AML-193 (cell line): ENCODE results near the gene NLRP1.

Experiments used
- DNase-seq, 2 experiments: peaks; one replicate each; lab custom pipeline; 2025; lab: John Stamatoyannopoulos, UW

NLRP1 gene

DNA sequence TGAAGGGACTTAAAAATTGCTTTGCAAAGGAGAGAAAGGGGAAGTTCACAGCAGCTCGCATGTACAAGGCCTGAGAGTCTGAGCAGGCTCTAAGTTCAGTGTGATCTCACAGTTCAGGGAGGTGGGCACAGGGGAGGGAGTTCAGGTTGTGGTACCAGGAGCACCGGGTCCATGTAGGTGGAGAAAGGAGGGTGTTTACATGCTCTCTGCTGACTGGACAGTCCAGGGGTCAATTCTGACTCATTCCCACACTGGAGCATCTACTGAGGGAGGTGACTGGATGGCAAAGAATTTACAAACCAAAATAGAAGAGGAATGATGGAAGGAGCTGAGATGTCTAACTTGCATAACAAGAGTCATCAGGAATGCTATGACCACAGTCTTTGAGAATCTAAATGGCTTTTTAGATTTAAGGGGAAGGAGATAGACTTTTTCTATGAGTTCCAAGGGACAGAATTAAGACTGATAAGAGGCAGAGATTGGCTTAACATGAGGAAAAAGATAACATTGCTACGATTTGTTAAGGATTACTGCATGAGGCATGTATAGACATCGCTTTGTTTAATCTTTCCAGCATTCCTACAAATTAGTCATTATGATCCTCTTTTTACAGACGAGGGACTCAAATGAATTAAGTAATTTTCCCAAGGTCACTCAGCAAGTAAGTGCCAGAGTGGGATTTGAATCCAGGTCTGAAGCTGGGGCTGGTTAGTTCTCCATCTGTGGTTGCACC is 68.1 kb downstream of the NLRP1 start:
- DNase-seq: no peak

DNA sequence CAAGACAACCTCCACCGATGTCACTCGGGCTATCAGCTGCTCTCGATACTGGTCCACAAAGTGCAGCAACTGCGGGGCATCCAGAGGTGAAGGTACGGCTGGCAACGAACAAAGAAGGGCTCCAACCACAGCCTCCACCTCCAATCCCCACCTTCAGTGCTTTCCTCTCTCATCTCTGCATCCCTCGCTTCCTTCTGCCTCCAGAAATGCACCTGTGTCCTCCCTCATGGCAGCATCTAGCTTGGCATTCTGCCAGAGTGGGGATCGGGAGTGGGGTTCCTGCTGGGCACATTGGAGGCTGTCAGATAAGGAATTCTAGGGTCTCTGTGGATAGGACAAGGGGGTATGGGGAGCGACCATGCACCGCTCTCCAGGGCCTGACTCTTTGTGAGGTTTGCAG is 69.3 kb downstream of the NLRP1 start:
- no peak for DNase-seq

DNA sequence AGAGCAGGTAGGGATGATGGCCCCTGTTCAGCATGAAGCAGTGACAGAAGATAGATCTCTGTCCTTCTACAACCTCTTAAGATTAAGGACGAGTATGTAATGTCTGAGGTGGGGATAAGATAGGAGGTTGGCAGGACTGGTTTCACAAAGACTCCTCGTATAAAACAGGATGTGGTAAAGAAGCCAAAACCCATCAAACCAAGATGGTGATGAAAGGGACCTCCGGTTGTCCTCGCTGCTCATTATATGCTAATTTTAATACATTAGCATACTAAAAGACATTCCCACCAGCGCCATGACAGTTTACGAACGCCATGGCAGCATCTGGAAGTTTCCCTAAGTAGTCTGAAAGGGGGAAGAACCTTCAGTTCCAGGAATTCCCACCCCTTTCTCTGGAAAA is 70.7 kb downstream of the NLRP1 start:
- DNase-seq: no peak

DNA sequence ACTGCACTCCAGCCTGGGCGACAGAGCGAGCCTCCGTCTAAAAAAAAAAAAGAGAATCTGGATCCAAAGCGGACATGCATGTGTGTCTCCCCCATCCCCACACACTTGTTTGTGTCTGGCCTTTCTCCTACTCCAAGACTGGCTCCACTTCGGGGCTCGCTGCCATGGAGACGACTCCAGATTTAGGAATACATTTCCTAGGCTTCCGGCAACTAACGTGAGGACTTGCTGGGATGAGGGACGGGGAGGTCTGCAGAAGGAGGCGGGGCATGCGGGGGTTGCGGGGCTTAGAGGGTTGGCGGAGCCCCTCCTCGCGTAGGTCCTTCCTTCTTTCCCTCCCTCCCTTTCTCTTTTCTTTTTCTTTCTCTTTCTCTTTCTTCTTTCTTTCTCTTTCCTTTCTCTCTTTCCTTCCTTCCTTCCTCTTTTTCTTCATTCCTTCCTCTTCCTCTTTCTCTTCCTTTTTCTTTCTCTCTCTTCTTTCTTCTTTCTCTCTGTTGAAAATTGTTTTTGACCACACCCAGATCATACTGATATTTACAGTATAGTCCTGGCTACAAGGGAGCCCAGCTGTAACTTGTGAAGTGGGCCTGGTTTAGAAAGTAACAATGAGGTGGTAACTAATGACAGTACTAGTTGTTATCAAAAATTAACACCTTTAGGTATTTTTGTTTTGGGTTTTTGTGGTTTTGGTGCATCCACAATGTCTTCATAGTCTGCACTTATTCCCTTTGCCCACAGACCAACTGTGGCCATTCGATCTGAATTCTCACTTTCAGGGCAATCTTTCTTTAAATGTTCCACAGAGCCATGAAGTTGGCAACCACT is 72.7 kb downstream of the NLRP1 start:
- no peak for DNase-seq

DNA sequence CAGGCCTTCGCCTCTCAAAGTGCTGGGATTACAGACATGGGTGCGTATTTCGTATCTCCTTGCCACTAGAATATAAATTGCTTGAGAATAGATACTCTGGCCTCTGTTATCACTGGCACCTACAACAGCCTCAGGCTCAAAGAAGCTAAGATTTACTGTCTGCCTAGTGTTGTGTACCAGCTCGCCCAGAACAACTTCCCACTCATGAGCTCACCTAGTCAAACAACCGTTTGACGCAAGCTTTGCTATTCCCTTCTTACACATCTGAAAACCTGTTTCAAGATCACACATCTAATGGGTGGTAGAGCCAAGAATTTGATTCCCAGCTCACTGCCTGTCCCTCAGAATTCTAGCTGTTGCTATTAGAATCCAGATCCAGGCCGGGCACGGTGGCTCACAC is 73.5 kb downstream of the NLRP1 start:
- no peak for DNase-seq

DNA sequence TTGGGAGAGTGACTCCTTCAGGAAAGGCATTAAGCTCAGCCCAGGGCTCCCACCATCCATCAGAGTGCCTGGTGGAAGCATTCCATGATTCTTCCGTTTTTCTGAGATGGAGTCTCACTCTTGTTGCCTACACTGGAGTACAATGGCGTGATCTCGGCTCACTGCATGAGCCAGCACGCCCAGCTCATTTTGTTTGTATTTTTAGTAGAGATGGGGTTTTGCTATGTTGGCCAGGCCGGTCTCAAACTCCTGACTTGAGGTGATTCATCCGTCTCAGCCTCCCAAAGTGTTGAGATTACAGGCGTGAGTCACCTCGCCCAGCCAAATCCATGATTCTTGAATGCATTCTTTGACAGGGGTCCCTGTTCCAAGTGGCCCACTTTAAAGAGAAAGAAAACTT is 74.8 kb downstream of the NLRP1 start:
- no peak for DNase-seq

DNA sequence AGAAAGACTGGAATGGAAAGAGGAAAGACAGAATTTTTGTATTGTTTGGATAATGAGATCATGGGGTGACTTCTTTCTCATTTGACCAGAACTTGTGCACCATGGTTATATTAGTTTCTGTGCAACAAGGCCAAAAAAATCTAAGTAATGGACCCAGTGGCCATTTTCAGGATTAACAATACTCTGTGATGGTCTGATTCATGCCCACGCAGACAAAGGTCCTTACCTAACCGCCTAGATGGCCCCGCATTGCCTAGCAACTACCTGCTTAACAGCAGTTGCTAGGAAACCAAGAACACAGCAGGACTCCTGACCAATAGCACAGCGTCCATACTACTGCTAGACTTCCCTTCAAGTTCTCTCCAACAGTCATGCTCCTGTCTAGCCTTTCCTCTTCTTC is 75.5 kb downstream of the NLRP1 start:
- no peak for DNase-seq

DNA sequence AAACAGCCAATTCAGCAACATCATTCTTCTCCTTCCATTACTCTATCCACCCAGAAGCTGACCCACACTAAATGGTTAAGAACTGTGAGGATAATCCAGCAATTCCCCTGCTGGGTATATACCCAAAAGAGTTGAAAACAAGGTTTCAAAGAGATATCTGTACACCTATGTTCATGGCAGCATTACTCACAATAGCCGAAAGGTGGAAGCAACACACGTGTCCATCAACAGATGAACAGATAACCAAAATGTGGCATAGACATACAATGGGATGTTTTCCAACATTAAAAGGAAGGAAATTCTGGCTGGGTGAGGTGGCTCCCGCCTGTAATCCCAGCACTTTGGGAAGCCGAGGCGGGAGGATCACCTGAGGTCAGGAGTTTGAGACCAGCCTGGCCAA is 78.0 kb downstream of the NLRP1 start:
- DNase-seq: no peak

DNA sequence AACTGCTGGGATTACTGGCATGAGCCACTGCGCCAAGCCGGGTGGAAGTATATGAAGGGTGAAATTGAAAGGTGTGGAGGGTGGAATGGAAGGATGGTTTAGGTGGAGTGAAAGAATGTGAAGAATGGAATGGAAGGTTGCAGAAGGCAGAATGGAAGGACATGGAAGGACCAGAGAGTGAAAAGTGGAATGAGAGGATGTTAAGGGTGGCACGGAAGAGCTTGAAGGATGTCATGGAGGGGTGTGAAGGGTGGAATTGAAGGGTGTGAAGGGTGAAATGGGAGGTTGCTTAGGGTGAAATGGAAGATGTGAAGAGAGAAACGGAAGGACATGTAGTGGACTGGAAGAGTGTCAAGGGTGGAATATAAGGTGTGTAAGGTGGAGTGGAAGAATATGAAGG is 81.8 kb downstream of the NLRP1 start:
- no peak for DNase-seq

DNA sequence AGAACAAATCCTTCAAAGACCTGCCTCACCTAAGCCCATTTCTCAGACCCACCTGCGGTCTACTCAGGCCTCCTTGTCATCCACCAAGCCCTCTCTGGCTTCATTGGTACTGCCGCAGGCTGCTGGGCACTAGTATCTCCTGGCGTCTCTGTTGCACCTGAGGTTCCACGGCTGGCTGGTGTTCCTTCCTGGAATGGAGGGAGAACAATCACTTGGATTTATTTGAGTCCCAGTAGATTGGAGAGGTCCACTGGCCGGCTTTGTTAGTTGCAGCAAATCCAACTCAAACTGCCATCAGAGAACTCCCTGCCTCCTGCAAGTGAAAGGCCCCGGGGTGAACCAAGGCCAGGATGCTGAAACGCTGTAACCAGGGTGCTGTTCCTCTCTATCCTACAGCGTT is 82.6 kb downstream of the NLRP1 start:
- no peak for DNase-seq

DNA sequence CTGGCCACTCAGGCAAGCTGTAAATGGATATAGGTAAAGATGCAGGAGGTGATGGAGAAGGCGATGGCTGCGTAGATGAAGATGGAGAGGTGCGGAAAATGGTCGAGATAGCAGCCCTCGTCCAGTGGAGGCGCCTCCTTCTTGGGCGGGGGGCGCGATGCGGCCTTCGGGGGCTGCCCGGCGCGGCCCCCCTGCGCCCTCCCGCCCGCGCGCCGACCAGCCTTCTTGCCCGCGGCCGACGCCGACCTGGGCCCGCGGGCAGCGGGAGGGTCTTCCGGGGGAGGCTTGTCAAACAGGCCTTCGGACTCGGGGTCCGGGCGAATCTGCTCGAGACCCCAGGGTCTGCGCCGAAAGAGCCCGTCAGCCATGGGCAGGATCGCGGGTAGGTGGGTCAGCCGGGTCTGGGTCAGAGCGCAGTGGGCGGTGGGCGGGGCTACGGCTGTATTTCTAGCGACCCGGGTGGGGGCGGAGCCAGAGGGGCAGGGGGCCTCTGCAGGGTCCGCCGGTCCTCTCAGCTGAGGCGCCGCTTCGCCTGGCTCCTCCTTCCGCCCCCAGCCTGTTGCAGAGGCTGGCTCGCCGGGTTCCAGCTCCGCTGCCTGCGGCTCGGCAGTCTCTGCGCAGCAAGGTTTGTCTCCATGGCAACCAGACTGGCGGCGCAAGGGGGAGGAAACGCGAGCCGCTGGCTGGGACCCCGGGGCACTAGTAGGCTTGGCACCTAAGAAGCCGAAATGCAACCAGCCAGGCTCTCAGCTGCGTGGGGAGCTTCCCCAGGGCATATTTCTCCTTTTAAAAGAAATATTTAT is 83.5 kb downstream of the NLRP1 start:
- no peak for DNase-seq

DNA sequence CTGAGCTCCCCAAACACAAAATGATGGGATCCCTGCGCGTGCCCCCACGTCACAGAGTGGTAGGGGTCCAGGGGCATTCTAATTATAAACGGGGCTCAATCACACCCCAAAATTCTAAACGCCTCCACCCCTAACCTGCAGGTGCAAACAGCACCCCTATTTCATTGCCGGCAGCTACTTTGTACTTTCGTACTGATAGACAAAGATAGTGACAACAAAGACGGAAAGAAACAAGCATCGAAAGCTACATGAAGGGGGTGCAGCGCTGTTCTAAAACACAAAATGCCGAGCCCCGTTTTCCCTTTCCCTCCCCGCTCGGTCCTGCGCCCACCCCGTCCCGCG is 84.1 kb downstream of the NLRP1 start:
- no peak for DNase-seq

DNA sequence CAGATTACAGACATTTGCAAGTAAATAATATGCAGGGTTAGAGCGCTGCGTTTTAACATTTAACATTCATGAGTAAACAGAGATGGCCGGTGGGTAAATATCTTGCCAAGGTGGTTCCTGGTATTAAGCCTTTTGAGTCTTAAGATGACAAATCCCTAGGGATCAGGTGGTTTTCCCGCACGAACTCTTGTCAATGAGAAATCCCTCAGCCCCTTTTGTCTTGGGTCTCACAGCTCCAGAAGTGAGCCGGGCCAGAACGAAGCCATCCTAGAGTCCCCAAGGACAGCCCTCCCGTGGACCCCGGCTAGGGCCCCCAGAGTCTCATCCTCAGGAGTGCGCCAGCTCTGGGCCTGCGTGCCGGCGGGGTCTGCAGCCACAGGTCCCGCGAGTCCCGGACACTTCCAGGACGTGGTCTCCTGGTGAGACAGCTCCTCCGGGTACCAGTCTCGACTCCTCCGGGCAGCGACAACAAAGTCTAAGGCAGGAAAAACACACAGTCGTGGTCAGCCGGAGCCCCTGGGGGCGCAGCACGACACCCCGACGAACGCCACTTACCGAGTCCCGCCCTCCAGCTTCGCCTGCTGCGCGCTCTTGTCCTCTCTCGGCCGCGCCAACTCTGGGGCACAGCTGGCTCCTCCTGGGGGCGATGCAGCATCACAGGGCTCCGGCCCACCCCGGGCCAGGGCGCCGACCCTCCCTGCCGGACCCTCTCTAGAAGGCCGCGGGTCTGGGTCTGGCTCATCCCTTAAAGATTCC is 84.7 kb downstream of the NLRP1 start:
- no peak for DNase-seq

DNA sequence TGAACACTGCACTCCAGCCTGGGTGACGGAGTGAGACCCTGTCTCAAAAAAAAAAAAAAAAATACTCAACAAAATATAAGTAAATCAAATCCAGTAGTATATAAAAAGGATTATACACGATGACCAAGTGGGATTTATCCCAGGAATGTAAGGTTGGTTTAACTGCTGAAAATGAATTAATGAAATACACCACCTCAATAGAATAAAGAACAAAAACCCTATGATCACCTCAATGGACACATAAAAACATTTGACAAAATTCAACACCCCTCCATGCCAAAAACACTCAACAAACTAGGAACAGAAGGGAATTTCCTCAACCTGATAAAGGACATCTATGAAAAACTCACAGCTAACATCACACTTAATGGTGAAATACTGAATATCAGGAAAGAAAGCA is 91.3 kb downstream of the NLRP1 start:
- no peak for DNase-seq

DNA sequence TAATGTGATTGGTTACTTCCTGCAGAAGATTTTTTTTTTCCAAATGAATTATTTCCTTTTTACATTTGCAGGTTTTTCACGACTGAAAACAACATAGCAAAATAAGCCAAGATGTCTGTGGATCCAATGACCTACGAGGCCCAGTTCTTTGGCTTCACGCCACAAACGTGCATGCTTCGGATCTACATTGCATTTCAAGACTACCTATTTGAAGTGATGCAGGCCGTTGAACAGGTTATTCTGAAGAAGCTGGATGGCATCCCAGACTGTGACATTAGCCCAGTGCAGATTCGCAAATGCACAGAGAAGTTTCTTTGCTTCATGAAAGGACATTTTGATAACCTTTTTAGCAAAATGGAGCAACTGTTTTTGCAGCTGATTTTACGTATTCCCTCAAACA is 95.6 kb downstream of the NLRP1 start:
- DNase-seq: no peak

DNA sequence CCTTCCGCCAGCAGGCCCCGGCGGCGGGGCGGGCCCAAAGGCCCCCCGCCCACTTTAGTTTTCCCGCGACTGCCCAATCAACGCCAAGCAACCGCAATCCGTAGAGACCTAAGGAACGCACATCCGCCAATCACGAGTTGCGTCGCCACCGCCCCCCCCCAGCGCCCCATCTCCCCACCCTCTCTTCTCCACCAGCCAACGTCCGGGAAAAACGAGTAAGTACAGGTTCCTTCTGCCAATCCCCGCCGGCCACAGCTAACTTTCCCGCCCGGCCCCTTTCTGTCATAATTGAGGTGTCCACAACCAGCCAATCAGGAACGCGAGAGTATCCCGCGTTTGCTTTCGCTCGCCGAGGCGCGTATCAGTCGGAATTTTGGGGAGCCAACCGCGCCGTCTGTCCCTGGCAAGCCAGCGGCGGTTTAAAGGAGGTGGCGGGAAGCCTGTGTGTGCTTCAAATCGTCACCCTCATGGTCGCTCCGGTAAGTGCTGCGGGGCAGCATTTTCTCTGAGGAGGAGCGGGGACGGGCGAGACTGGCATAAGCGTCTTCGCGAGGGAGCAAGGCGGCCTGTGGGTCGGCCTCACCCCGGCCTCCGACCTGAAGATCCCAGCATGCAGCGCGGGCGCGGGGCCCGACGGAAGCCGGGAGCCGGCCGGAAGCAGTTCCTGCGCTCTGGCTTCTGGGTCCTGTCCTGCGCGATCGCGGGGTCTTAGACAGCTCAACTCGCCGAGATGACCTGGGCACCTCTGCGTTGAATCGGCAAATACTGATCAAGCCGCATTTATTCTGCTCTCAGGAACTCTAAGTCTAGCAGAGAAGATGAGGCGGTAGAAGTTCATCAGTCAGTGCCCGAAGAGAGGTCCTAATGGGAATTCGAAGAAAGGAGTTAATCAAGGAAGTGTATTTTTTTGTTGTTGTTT is 97.8 kb downstream of the NLRP1 start, which contains the start of gene MIS12:
Gene MIS12 (plus strand): TSS at position 361 of the 919 bp plus-strand sequence. CDS start 2,297 bp downstream, outside the sequence.
- peak; percentile 84 to 87 for DNase-seq

DNA sequence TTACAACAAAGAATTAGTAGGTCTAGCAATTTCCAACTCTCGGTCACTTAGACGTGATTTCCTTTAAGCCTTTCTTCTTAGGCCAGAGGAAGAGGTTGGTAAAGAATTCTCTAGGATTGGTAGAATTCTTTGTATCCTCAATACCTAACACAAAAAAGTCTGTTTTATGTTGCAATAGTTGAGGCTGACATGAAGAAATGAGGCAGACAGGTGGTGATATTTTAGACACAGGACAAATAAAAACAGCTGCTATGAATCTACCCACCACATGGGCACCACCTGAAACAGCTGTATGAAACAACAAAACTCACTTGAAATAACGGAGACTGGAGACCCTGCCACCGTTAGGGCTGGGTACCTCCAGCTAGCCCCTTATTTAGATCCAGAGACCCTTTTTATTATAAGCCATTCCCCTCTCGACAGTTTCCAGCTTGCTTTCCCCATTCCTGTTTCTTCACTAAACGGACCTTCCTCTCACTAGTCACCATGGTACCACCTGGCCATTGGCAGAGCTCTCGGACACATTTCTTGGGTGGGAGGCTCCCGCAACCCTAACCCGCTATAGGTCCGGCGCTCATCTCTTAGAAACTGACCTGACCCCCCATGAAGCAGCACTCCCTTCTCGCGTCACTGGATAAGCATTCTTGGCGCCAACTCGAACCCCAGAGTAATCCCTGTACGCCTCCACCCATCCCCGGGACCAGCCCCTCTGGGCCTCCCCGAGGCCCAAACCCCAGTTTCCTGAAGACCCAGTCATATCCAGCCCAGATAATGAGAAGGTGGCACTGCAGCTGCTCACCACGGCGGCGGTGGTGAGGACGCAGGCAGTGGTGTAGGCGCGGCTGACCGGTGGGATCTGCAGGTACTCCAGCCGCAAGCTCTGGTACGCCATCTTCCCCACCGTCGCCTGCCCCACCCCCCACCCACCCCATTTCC is 98.8 kb downstream of the NLRP1 start, which contains the start of gene DERL2:
Gene DERL2 (minus strand): TSS at position 909 of the 936 bp plus-strand sequence. CDS start 17 bp downstream, at position 892.
- no peak for DNase-seq

DNA sequence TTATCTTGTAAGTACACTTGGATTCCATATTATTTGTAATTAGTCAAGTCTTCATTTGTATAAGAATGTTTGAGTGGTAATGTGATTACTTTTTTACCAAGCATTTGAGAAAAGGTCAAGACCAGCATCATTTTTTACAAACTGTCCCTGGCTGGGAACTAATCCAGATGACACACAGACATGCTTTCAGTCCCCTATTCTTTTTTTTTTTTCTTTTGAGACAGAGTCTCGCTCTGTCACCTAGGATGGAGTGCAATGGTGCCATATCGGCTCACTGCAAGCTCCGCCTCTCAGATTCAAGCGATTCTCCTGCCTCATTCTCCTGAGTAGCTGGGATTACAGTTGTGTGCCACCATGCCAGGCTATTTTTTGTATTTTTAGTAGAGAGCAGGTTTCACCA is 102.9 kb downstream of the NLRP1 start:
- no peak for DNase-seq

DNA sequence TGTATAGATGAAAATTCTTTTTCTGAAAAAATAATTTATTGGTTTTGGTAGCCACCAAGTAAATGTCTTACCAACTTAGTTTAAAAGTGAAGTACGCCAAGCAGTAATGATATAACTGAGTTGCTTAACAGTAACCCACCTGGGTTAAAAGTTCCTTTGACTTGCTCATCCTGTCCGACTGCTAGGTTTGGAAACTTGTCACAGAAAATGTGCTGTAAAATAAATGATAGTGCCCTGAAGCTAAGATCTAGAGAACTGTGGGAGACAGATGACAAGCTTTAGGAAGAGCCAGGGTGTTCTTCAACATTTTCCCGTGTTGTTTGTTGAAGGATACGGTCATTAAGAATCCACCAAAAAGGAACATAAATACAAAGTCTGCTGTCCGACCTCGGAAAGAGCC is 103.3 kb downstream of the NLRP1 start:
- DNase-seq: no peak

DNA sequence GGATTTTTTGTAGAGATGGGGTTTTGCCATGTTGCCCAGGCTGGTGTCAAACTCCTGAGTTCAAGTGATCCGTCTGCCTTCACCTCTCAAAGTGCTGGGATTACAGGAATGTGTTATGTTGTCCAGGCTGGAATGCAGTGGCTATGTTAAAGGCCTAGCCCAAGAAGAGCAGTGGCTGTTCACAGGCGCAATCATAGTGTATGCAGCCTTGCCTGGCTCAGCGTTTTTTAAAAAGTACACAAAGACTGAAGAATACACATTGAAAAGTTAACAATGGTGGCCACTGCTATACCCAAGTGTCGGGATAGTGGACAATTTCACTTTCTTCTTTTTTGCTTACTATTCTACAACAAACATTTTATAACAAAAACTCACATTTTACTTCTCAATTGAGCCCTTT is 105.3 kb downstream of the NLRP1 start:
- DNase-seq: no peak
